Uterus (tissue), 2 donors: ENCODE measurements around the gene FCHO2.

ENCODE experiments used
- POLR2A ChIP-seq, 2 donors: fragments of 450-650 bp; IDR thresholded peaks; one replicate each; pipeline ENCODE4 v1.6.1; 2016; ENCODE audit warnings: antibody characterized with exemption in 2 of 2, mild to moderate bottlenecking in 1 of 2, moderate library complexity in 1 of 2
- TF ChIP-seq, protein P1 (sequence below), 4 experiments: fragments of 200-600 bp in 2 of 4; fragments of 450-650 bp in 2 of 4; sonication (generic) in 2 of 4; IDR thresholded peaks; one replicate each; pipeline ENCODE4 v1.5.1; 2016 to 2019; ENCODE audit warnings: antibody characterized with exemption in 4 of 4, mild to moderate bottlenecking in 2 of 4, moderate library complexity in 1 of 4

DNA sequence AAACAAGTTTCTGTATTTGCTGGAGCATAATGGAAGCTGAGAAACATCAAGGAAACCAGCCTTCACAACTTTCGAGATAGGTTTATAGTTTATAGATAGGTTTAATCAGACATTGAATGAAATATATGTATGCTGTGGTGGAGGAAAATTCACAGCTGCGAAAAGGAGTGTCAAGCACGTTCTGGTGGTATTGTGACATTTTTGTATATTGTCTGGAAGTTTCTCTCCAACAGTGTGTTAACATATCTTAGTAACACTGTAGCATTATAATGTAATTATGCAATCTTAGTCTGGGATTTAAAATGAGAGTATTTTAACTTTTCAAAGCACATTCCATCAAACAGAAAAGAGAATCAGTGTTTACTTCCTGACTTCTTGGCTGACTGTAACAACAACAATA, 50.0 kb downstream of the FCHO2 start:
- TF ChIP-seq, protein P1, sequence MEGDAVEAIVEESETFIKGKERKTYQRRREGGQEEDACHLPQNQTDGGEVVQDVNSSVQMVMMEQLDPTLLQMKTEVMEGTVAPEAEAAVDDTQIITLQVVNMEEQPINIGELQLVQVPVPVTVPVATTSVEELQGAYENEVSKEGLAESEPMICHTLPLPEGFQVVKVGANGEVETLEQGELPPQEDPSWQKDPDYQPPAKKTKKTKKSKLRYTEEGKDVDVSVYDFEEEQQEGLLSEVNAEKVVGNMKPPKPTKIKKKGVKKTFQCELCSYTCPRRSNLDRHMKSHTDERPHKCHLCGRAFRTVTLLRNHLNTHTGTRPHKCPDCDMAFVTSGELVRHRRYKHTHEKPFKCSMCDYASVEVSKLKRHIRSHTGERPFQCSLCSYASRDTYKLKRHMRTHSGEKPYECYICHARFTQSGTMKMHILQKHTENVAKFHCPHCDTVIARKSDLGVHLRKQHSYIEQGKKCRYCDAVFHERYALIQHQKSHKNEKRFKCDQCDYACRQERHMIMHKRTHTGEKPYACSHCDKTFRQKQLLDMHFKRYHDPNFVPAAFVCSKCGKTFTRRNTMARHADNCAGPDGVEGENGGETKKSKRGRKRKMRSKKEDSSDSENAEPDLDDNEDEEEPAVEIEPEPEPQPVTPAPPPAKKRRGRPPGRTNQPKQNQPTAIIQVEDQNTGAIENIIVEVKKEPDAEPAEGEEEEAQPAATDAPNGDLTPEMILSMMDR (IDR thresholded peaks at IDR 0.05), result no peak
- no peak for TF ChIP-seq POLR2A (IDR thresholded peaks at IDR 0.05)
